UCSD-AML1 (cell line): ENCODE results near the gene FAM83F.

ENCODE experiments used
- DNase-seq: peaks from one replicate; lab custom pipeline; 2025; ENCODE audit not compliant: unreplicated experiment; lab: John Stamatoyannopoulos, UW

FAM83F gene

GRCh38 chr22:40033586-40034380, 39.0 kb downstream of the FAM83F start:
- DNase-seq: no peak

DNA sequence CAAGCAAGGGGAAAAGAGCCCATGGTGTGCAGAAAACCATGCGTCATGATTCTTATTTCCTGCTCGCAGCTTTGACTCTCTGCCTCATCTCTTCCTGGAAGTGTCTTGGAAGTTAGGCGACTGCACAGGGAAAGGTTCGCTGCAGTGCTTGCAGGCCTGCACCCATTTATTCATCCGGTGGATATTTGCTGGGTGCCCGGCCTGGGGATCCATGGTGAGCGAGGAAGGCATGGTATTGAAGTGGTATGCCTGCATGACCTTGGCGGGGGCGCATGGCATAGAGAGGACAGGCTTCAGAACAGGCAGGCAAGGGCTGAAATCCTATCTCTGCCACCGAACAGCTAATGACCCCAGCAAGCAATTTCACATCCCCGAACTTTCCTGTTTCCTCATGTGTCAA, 40.6 kb downstream of the FAM83F start:
- DNase-seq: no peak

- DNase-seq: no peak
Observed at GRCh38 chr22:40036126-40036525, 41.4 kb downstream of the FAM83F start.

GRCh38 chr22:40036591-40037225, 42.0 kb downstream of the FAM83F start:
- peak; percentile 69 for DNase-seq

DNA sequence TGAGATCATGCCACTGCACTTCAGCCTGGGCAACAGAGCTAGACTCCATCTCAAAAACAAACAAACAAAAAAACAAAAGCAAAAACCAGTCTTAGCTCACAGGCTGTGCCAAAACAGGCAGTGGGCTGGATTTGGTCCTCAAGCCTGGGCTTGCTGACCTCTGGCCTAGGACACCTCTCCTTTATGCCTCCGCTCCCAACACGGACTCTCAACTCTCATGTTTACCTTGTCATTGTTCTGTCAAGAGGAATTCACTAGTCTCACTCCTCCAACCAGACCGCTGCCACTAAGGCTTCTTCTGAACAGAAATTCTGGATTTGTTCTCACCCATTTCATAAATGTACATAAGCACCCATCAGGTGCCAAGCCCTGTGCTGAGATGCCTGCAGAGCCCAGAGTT, 42.6 kb downstream of the FAM83F start:
- no peak for DNase-seq

DNA sequence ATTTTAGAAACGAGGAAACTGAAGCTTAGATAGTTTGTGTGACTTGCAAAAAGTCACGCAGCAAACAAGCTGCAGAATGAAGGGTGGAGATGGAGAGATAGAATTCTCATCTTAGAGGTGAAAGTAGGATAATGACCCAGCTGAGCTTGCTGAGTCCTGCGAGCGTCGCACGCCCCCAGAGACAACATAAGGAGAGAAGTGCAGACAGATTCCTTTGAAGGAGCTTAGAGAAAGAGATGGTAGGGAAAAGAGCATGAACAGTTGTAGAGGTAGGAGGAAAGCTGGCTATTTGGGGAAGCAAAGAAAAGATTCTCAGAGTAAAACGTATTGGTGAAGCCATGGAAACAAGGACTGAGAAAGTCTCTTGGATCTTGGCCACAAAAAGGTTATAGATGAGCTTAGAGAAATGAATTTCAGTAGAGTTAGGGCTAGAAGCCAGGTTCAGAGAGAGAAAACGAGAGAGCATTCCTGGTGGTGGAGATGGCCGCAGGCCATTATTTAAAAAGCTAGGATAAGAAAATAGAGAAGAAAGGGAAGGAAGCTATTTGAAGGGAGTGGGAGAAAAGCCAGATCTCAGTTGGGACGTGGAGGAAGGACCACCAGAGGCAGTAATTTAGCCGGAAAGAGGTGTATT, 44.8 kb downstream of the FAM83F start:
- DNase-seq: no peak

- DNase-seq: no peak
Observed at GRCh38 chr22:40040927-40041326, 46.2 kb downstream of the FAM83F start.

GRCh38 chr22:40041366-40042137, 46.8 kb downstream of the FAM83F start:
- DNase-seq: no peak

- no peak for DNase-seq
Observed at GRCh38 chr22:40042312-40042711, 47.6 kb downstream of the FAM83F start.

- no peak for DNase-seq
Observed at GRCh38 chr22:40043081-40043480, 48.3 kb downstream of the FAM83F start.

- DNase-seq: no peak
Observed at GRCh38 chr22:40043793-40044101, 49.0 kb downstream of the FAM83F start.

GRCh38 chr22:40044102-40044869, 49.5 kb downstream of the FAM83F start:
- peak; percentile 97 for DNase-seq

DNA sequence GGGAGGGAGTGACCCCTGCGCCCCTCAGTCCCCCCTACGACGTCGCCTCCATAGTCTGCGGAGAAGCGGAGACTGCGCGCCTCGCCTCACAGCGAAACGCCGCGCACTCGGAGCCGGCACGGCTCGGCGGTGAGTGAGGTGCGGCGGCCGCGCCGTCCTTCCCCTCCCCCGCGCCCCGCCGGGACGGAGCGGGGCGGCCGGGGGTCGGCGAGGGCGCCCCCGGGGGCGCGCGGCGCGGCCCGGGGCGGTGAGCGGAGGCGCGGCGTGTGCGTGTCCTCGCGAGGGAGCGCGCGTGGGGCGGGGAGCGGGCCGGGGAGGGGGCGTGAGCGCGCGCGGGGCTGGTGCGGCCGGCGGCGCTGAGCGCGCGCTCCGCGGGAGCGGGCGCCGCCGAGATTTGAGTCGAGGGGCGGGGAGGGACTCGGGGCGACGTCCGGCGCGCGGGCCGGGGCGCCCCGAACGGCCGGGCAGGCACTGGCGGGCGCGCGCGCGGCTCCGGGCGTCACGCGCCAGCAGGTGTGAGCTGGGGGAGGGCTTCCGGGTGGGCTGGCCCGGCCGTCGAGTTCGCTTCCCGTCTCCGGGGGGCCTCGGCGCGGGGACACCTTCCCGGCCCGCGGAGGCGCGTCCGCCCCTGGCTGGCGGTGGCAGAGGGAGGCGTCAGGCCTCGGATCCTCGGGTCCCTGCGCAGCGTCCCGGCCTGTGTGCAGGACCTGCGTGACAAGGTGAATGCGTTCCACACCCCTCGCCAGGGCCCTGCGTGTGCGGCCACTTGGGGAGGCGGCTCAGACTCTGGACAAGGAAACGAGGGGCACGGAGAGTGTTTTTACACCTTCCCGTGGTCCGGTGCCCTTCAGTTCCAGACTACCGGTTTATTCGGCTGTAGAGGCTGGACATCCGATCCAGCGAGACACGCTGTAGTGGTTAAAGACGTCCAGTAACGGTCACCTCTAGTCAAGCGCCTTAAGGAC, 50.4 kb downstream of the FAM83F start:
- peak; percentile 66 for DNase-seq

GRCh38 chr22:40046126-40046525, 51.4 kb downstream of the FAM83F start:
- DNase-seq: no peak

- DNase-seq: no peak
Observed at GRCh38 chr22:40050258-40050657, 55.5 kb downstream of the FAM83F start.

GRCh38 chr22:40051322-40051721, 56.6 kb downstream of the FAM83F start:
- no peak for DNase-seq

DNA sequence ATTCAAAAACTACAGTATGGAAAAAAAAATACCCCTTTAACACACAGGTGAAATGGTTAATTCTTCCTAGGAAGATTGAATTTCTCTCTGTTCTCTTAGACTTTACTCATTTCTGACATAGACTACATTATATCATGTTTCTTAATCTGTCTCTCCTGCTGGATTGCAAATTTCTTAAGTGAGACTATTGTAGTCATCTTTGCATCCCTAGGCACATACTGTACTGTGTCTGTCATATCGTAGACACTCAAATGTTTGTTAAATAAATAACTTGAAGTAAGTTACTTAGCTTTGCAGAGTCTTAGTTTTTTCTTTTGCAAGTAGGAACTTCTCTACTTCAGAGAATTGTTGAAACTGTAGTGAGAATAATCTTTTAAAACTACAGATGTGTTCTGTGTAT, 58.7 kb downstream of the FAM83F start:
- no peak for DNase-seq

- DNase-seq: no peak
Observed at GRCh38 chr22:40054486-40054885, 59.7 kb downstream of the FAM83F start.

- DNase-seq: no peak
Observed at GRCh38 chr22:40055143-40055883, 60.6 kb downstream of the FAM83F start.
